T47D (cell line): ENCODE measurements around the gene CDYL2.
"Not testable (repeated sequence)": the region's sequence is repeated elsewhere in the genome, so short reads cannot be mapped to it uniquely, and the experiment has no call there.

Experiments used
- DNase-seq, 2 experiments: peaks; one replicate each; pipeline versions ENCODE4 v3.0.0 to v3.0.0-alpha.2; 2011 to 2012; ENCODE audit warnings: low read depth in 1 of 2, low spot score in 1 of 2
- JUND ChIP-seq: IDR thresholded peaks from 2 replicates; pipeline ENCODE4 v1.6.1; 2012; ENCODE audit warnings: low read depth
- in situ Hi-C: cut with HindIII; loops from 2 replicates; pipeline ENCODE4 v1.10.0; 2016; ENCODE audit warnings: low sequenced_read_pairs, low pct_unique_long_range_greater_than_20kb

Gene CDYL2

GRCh38 chr16:80803339-80804055, 901 bp downstream of the CDYL2 start:
- DNase-seq: peak; percentile 51 to 71
- no peak for TF ChIP-seq JUND
- in situ Hi-C loops: no loop called here

DNA sequence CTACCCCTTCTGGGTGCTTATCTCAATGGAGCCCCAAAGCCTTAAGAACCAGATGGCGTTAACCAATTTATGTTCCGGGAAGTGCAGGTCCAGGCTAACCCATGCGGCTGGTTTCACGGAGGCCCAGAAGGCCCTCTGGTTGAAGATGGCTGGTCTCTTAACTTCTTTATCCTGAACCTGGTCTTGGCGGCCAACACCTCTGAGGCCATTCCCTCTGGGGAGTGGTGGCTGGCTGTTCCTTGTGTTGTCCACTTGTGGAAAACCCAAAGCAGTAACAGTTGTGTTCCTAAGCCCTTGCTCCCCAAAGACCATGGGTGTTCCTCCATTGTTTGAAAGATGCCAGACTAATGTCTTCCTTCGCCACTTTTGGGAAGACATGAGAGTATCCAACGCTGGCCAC, 1.5 kb downstream of the CDYL2 start:
- in situ Hi-C loops: no loop called here
- no peak for TF ChIP-seq JUND
- DNase-seq: no peak

GRCh38 chr16:80802138-80802537, 2.3 kb downstream of the CDYL2 start:
- in situ Hi-C loops: no loop called here
- TF ChIP-seq JUND: no peak
- no peak for DNase-seq

GRCh38 chr16:80794071-80794470, 10.3 kb downstream of the CDYL2 start:
- no peak for DNase-seq
- no peak for TF ChIP-seq JUND
- in situ Hi-C loops: no loop called here

DNA sequence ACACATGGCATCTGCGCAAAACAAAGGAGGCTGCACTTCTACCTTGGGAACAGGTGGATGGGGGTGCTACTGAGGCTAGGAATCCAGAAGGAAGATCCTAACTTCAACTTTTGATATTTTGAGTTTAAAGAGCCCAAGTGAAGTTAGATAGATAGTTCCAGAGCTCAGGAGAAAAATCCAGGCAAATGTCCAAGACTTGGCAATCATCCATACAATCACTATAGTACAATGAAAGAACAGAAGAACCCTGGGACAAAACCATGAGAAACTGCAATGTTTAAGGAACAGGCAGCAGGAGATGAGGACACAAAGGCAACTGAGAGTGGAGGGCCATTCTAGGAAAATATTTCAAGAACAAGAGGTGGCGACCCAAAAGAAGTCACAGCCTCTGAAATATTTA, 12.4 kb downstream of the CDYL2 start:
- in situ Hi-C loops: no loop called here
- DNase-seq: no peak
- TF ChIP-seq JUND: no peak

GRCh38 chr16:80791411-80791810, 13.0 kb downstream of the CDYL2 start:
- TF ChIP-seq JUND: no peak
- in situ Hi-C loops: no loop called here
- no peak for DNase-seq

GRCh38 chr16:80790751-80791150, 13.6 kb downstream of the CDYL2 start:
- no peak for DNase-seq
- no peak for TF ChIP-seq JUND
- in situ Hi-C loops: no loop called here

DNA sequence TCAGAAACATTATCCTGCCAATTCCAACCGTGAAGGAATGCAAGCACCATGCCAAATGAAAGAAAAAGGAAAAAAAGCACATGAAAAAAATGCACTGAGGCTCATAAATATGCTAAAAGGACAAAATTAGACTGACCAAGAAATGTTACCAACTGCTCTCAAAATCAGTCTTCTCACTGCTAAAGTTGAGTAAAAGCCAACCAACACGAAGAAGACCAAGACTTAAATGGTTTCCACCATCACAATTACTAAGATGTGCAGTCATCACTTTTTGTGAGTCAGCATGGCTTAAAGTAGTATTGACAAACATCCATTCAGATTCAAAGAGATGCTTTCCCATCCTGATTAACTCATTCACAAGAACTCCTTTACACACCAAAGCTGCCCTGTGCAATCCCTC, 16.4 kb downstream of the CDYL2 start:
- TF ChIP-seq JUND: no peak
- no peak for DNase-seq
- in situ Hi-C loops: no loop called here

DNA sequence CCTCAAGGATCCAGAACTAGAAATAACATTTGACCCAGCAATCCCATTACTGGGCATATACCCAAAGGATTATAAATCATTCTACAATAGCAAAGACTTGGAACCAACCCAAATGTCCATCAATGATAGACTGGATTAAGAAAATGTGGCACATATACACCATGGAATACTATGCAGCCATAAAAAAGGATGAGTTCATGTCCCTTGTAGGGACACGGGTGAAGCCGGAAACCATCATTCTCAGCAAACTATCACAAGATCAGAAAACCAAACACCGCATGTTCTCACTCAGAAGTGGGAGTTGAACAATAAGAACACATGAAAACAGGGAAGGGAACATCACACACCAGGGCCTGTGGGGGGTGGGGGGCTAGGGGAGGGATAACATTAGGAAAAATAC, 17.8 kb downstream of the CDYL2 start:
- DNase-seq, in situ Hi-C loops: not testable (repeated sequence)

DNA sequence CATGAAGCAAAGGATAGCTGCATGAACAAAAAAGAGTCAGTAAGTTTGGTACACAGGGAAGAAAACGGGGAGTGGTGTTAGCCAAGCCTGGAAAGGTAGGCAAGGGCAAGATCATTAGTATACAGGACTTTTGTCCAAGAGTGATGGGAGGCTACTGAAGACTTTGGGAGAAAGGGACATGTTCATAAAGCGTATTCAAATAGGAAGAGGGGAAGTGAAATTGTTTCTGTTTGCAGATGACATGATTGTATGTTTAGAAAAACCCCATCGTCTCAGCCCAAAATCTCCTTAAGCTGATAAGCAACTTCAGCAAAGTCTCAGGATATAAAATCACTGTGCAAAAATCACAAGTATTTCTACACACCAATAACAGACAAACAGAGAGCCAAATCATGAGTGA, 19.4 kb downstream of the CDYL2 start:
- TF ChIP-seq JUND: no peak
- no peak for DNase-seq
- in situ Hi-C loops: no loop called here

DNA sequence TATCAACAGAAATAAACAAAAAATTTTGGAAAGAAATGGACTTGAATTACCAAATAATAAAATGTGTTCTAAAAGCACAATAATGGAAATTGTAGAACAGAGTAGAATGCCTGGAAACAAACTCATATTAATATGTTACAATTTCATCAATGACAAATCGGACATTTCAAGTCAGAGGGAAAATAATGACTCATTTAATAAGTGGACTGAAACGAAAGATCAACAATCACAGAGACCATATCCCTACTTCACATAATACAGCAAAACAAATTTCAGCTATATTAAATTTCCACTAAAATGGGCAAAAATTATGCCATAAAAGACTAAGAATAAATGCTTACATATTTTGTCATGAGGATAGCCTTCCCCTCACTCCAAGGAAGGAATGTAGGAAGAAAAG, 25.7 kb downstream of the CDYL2 start:
- in situ Hi-C loops: no loop called here
- TF ChIP-seq JUND: no peak
- no peak for DNase-seq

GRCh38 chr16:80776856-80777255, 27.5 kb downstream of the CDYL2 start:
- TF ChIP-seq JUND: no peak
- in situ Hi-C loops: no loop called here
- DNase-seq: no peak

DNA sequence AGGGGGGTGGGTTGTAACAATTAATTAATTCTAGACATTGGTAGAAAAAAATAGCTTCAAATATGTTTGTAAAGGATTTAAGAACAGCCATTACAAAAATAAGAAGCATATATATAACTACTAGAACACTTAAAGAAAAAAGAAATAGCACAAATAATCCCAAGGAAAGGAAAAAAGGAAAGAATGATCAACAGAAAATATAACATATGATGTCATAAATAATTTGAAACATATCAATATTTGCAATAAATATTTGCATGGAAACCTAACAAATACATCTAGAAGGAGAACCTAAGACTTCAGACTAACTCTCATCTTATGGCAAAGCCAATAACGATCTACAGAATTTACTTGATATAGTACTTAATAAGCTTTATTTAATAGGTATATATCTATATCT, 28.9 kb downstream of the CDYL2 start:
- TF ChIP-seq JUND: no peak
- in situ Hi-C loops: no loop called here
- no peak for DNase-seq

GRCh38 chr16:80766798-80767197, 37.6 kb downstream of the CDYL2 start:
- no peak for TF ChIP-seq JUND
- in situ Hi-C loops: no loop called here
- DNase-seq: no peak
